ENCODE data around the gene SPEF2.

Gene SPEF2

DNA sequence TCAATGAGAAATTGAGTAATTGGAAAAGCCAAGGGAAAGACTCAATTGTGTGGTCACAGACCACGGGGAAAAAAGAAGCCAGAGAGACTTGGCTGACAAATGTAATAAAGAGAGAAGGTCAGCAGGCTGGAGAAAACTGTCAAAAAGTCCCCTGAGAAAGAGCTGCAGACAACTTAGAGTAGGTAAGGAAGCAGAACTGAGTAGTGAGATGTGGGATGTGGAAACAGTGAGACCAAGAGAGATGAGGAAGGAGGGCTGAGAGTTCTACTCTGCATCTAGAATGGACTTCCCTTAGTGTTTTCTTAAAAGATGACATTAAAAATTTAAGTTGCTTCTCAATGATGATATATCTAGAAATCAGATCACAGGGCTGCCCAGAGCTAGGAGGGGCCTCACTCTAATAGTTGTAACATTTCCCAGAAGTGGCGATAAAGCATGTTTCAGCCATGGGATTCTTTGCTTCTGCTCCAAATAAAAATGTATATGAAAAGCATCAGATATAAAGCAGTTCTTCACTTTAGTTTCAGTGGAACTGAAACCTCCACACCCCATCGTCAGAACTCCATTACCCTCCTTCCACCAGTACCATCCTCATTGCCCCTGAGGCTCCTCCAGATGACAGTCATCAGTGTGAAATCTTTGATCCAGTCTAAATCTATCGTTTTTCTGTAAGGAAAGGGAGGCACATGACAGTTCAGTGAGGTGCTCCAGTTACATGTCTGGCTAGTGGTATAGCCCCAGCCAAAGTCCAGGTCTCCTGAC lies 80.6 kb downstream of the SPEF2 start:
- no peak overlapping the region for H3K4me3 ChIP-seq
- TF ChIP-seq, protein P1, sequence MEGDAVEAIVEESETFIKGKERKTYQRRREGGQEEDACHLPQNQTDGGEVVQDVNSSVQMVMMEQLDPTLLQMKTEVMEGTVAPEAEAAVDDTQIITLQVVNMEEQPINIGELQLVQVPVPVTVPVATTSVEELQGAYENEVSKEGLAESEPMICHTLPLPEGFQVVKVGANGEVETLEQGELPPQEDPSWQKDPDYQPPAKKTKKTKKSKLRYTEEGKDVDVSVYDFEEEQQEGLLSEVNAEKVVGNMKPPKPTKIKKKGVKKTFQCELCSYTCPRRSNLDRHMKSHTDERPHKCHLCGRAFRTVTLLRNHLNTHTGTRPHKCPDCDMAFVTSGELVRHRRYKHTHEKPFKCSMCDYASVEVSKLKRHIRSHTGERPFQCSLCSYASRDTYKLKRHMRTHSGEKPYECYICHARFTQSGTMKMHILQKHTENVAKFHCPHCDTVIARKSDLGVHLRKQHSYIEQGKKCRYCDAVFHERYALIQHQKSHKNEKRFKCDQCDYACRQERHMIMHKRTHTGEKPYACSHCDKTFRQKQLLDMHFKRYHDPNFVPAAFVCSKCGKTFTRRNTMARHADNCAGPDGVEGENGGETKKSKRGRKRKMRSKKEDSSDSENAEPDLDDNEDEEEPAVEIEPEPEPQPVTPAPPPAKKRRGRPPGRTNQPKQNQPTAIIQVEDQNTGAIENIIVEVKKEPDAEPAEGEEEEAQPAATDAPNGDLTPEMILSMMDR (IDR thresholded peaks at IDR 0.05): no peak
- DNase-seq (ENCODE audit: low spot score): no peak
- no peak overlapping the region for H3K27ac ChIP-seq

DNA sequence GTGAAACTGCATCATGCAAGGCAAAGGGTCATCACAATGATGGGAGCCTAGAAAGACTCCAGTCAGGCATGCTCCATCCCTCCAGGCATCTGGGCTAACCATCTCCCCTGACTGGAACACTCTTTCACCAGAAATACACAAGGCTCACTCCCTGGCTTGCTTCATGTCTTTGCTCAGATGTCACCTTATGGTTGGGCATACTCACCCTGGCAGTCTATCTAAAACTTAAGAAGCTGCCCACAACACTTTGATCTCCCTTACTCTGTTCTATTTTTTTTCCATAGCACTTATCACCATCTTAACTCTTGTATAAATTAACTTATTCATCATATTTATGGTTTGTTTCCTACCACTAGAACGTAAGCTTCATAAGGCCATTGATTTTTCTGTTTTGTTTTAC lies 90.0 kb downstream of the SPEF2 start:
- no peak overlapping the region for H3K4me3 ChIP-seq
- no peak overlapping the region for H3K27ac ChIP-seq
- DNase-seq (ENCODE audit: low spot score): no peak
- TF ChIP-seq, protein P1 (IDR thresholded peaks at IDR 0.05): no peak

DNA sequence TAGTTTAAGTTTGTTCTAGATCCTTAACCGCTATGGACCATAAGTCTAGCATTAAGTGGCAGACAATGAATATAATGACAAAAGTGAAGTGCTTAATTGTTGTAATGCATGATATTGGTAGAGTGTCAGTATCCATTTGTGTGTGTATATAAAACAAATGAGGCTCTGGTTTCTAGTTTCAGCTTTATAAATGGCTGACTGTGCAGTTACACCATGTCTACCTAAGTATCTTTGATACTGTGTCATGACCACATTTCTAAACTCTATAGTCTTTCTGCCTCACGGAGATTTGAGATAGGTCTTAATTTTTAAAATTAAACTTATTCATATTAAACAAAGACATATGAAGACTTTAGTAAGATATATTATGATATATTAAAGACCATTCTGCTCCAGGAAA lies 92.0 kb downstream of the SPEF2 start:
- Histone ChIP-seq H3K4me3 (no peak overlapping the region), H3K27ac (no peak overlapping the region)
- DNase-seq (ENCODE audit: low spot score): no peak
- TF ChIP-seq, protein P1 (IDR thresholded peaks at IDR 0.05): no peak

DNA sequence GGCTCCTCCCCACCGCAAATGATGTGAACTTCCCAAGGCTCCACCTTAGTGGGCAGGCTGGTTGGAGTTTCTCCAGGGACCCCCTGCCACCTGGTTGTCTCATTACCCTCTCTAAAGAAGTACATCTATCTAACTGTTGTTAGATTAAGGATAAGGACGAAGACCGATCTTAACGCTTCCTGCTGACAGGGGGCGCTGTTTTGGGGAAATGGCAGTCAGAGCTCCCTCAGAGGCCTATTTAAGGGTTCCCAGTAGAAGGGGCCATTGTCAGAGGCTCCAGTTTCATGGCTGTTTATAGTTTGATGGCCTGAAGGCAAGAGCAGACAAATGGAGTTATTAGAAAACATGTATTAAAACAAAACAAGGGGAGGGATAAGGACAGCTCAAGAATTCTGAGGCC lies 100.1 kb downstream of the SPEF2 start:
- H3K4me3 ChIP-seq: no peak overlapping the region
- H3K27ac ChIP-seq: no peak overlapping the region
- TF ChIP-seq, protein P1 (IDR thresholded peaks at IDR 0.05): no peak
- DNase-seq (ENCODE audit: low spot score): no peak

DNA sequence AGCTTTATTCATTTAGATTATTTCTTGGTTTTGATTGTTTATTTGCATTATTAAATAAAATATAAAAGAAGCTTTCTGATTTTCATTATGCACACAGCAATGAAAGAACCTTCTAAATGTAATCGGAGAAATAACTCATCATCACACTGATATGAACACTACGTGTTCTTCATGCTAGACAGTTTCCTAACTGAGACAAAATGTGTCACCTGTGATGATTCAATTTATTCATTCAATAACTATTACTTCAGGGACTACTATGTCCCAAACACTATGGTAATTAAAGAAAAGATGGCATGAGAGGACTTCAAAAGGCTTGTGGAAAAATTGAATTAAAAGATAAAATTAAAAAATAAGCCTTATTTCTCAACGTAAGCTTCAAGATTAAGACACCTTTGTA lies 118.1 kb downstream of the SPEF2 start:
- DNase-seq (ENCODE audit: low spot score): no peak
- TF ChIP-seq, protein P1 (IDR thresholded peaks at IDR 0.05): no peak
- Histone ChIP-seq H3K4me3 (no peak overlapping the region), H3K27ac (no peak overlapping the region)

DNA sequence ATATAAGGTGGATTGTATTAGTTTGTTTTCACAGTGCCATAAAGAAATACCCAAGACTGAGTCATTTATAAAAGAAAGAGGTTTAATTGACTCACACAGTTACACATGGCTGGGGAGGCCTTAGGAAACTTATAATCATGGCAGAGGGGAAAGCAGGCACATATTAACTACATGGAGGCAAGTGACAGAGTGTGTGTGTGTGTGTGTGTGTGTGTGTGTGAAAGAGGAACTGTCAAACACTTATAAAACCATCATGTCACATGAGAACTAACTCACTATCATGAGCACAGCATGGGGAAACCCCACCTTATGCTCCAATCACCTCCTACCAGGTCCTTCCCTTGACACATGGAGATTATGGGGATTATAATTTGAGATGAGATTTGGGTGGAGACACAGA lies 118.6 kb downstream of the SPEF2 start:
- H3K27ac ChIP-seq: no peak overlapping the region
- DNase-seq (ENCODE audit: low spot score): no peak

More for the DNA sequence above, 118.6 kb downstream of the SPEF2 start:
- TF ChIP-seq, protein P1 (IDR thresholded peaks at IDR 0.05): no peak
- no peak overlapping the region for H3K4me3 ChIP-seq

Data from coronary artery (tissue), 2 donors.